ENCODE data around the gene LONP1.
"Not testable (repeated sequence)": the region's sequence is repeated elsewhere in the genome, so short reads cannot be mapped to it uniquely, and the experiment has no call there.

LONP1 gene, protein sequence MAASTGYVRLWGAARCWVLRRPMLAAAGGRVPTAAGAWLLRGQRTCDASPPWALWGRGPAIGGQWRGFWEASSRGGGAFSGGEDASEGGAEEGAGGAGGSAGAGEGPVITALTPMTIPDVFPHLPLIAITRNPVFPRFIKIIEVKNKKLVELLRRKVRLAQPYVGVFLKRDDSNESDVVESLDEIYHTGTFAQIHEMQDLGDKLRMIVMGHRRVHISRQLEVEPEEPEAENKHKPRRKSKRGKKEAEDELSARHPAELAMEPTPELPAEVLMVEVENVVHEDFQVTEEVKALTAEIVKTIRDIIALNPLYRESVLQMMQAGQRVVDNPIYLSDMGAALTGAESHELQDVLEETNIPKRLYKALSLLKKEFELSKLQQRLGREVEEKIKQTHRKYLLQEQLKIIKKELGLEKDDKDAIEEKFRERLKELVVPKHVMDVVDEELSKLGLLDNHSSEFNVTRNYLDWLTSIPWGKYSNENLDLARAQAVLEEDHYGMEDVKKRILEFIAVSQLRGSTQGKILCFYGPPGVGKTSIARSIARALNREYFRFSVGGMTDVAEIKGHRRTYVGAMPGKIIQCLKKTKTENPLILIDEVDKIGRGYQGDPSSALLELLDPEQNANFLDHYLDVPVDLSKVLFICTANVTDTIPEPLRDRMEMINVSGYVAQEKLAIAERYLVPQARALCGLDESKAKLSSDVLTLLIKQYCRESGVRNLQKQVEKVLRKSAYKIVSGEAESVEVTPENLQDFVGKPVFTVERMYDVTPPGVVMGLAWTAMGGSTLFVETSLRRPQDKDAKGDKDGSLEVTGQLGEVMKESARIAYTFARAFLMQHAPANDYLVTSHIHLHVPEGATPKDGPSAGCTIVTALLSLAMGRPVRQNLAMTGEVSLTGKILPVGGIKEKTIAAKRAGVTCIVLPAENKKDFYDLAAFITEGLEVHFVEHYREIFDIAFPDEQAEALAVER

DNA sequence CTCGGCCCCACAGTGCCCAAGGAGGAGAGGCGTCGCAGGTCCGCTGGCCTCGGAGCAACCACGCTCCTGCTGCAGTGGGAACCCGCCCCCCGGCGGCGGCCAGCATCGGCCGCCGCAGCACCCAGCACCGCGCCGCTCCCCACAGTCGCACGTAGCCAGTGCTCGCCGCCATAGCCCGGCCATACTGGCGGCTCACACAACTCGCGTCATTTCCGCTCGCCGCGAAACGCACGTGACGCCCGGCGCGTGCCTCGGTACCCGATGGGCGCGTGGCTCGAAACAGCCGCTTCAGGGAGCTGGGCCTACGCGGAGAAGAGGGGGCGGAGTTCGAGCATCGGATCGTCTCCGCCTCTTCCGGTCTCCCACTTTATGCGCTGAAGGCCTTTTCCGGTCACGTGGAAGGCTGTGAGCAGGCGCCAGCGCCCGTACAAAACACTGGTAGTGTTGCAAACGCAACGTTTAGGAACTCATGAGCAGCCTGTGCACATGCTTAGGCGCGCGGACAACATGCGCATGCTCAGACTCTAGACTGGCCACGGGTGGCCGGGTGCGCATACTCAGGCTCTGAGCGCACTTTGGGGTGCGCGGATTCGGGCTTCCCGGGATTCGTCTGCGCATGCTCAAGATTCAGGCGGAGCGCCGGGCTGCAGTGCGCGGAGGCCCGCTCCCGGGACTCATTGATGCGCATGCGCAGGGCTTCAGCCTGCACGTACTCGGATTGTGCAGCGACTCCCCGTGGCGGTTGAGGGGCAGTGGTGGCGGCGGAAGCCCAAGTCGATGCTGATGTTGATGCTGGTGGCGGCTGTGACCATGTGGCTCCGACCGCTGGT lies at the start of gene LONP1, which contains the start of gene CATSPERD:
Gene LONP1 (minus strand): TSS at position 186 of the 830 bp plus-strand sequence. CDS start 14 bp downstream, at position 172.
Gene CATSPERD (plus strand): TSS at position 677 of the 830 bp plus-strand sequence. CDS start 101 bp downstream, at position 778.
- peak; percentile 100 for DNase-seq

DNA sequence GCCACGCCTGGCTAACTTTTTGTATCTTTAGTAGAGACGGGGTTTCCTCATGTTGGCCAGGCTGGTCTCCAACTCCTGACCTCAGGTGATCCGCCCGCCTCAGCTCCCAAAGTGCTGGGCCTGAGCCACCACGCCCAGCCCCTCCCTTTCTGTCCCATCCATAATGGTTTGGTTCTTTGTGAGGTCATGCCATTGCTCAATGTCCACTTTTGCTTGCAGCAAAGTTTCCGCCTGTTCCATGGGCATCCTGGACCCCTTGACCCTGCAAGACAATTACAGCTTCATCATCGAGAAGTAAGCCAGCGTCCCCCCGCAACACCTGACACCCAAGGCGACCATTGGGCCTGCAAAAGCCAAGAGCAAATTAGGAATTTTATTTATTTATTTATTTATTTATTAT lies 48.0 kb upstream of the LONP1 start:
- no peak for DNase-seq

DNA sequence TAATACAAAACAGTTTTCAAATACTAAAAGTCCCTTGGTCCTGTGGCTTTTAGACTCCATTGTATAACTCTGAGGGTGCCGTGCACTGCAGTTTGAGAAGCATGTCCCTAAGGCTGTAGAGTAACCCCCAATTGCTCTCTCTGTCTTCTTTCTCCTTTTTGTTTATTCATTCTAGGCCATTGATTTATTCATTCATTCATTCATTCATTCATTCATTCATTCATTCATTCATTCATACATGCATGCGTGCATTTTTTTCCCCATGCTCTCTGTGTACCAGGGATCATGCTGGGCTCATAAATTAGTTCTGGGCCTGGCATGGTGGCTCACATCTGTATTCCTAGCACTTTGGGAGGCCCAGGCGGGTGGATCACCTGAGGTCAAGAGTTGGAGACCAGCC lies 45.3 kb upstream of the LONP1 start:
- no peak for DNase-seq

DNA sequence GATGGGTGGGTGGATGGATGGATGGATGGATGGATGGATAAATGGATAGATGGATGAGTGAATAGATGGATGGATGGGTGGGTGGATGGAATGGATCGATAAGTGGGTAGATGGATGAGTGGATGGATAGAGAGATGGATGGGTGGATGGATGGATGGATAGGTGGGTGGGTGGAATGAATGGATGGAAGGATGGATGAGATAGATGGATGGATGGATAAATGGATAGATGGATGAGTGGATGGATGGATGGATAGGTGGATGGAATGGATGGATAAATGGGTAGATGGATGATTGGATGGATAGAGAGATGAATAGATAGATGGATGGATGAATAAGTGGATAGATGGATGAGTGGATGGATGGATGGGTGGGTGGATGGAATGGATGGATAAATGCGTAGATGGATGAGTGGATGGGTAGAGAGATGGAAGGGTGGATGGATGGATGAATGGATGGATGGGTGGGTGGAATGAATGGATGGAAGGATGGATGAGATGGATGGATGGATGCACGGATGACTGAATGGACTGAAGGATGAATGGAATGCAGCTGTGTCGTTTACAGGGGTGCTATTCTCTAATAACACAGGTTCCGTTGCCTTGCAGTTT lies 42.8 kb upstream of the LONP1 start:
- DNase-seq = no peak

DNA sequence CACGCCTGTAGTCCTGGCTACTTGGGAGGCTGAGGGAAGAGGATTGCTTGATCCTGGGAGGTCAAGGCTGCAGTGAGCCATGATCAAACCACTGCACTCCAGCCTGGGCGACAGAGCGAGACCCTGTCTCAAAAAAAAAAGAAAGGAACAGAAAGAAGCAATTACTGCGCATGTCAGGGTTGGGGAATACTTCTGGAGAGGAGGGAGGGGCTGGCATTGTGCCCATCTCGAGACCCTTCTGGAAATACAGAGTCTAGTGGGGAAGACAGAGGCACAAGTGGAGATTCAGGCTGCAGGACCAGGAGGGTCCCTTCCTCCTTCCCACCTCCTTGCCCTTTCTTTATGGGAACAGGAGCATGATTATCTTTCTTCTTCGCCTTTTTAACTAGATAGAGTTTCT lies 33.8 kb upstream of the LONP1 start:
- DNase-seq = no peak

DNA sequence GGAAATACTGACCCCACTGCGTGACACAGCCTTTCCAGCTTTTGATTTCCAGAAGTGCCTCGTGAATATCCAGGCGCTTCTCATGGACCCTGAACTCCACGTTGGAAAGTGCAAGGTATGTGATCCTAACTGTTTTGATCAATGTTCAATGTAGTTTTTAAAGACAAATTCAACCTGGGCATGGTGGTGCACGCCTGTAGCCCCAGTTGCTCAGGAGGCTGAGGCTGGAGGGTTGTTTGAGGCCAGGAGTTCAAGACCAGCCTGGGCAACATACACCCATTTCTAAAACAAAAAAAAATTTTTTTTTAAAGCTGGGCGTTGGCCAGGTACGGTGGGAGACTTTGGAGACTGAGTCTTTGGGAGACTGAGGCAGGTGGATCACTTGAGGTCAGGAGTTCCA lies 31.8 kb upstream of the LONP1 start:
- DNase-seq = no peak

DNA sequence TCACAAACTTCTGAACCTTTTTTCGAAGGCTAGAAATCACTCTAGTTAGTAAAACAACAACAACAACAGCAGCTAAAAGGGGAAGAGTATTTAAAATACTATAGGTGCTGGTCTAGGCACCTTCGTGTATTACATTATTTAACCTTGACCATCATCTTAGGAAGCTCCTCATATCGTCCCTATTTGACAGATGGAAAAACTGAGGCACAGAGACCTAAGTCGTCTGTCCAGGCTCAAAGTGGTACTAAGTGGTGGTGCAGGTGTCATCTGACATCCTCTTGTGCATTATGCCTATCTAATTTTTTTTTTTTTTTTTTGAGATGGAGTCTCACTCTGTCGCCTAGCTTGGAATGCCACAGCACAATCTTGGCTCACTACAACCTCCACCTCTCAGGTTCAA lies 29.6 kb upstream of the LONP1 start:
- no peak for DNase-seq

DNA sequence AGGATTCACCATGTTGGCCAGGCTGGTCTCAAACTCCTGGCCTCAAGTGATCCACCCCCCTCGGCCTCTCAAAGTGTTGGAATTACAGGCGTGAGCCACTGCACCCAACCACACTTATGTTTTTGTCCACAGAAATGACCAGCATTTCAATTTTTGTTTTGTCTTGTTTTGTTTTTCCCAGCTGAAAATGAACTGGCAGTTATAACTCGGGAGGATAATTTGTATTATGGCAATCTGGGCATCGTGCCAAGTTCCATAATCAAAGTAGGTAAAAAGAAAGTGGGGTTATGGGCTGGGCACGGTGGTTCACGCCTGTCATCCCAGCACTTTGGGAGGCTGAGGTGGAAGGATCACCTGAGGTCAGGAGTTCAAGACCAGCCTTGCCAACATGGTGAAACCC lies 29.0 kb upstream of the LONP1 start:
- not testable (repeated sequence) for DNase-seq

DNA sequence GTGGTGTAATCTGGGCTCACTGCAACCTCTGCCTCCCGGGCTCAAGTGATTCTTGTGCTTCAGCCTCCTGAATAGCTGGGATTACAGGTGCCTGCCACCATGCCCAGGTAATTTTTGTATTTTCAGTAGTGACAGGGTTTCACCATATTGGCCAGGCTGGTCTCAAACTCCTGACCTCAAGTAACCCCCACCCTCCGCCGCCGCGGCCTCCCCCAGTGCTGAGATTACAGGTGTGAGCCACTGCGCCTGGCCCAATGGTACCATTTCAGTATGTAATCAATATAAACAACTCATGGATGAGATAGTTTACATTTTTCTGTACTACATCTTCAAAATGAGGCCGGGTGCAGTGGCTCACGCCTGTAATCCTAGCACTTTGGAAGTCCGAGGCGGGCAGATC lies 25.1 kb upstream of the LONP1 start:
- not testable (repeated sequence) for DNase-seq

DNA sequence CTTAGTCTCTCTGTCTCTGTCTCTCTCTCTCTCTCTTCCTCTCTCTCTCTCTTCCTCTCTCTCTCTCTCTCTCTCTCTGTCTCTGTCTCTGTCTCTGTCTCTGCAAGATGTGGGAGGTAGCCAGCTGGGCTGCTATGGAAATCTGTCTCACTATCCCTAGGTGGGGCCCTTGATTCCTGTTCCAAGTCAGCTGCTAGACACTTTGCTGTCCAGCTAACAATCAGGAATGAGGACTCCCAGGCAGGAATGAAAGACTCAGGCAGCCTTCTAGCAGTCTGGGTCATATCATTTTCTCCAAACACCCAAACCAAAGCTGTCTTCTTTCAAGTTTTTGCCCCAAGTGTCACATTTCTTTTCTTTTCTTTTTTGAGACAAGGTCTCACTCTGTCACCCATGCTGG lies 23.7 kb upstream of the LONP1 start:
- no peak for DNase-seq

DNA sequence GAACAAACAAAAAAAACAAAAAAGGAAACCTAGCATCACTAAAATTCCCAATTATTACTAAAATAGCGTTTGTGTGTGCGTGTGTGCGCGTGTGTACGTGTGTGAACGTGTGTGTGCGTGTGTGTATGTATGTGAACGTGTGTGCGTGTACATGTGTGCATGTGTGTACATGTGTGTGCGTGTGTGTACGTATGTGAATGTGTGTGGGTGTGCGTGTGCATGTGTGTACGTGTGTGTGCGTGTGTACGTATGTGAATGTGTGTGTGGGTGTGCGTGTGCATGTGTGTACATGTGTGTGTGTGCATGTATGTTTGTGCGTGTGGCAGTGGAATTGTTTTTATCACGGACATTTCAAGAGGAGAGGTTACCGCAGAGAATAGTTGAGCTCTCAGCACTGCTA lies 22.1 kb upstream of the LONP1 start:
- DNase-seq = no peak

DNA sequence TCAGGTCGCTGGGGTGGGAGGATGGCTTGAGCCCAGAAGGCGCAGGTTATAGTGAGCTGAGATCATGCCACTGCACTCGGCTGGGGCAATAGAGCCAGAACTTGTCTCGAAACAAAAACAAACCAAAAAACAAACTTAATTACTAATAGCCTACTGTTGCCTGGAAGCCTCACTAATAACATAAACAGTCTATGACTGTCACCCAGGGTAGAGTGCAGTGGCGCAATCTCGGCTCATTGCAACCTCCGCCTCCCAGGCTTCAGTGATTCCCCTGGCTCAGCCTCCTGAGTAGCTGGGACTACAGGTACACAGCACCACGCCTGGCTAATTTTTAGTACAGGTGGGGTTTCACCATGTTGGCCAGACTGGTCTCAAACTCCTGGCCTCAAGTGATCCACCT lies 18.5 kb upstream of the LONP1 start:
- no peak for DNase-seq

DNA sequence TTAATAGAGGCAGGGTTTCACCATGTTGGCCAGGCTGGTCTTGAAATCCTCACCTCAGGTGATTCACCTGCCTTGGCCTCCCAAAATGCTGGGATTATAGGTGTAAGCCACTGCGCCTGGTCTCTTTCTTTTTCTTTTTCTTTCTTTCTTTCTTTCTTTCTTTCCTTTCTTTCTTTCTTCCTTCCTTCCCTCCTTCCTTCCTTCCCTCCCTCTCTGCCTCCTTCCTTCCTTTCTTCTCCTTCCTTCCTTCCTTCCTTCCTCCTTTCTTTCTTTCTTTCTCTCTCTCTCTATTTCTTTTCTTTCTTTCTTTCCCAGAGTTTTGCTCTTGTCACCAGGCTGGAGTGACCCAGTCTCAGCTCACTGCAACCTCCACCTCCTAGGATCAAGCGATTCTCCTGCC lies 13.2 kb upstream of the LONP1 start:
- not testable (repeated sequence) for DNase-seq

DNA sequence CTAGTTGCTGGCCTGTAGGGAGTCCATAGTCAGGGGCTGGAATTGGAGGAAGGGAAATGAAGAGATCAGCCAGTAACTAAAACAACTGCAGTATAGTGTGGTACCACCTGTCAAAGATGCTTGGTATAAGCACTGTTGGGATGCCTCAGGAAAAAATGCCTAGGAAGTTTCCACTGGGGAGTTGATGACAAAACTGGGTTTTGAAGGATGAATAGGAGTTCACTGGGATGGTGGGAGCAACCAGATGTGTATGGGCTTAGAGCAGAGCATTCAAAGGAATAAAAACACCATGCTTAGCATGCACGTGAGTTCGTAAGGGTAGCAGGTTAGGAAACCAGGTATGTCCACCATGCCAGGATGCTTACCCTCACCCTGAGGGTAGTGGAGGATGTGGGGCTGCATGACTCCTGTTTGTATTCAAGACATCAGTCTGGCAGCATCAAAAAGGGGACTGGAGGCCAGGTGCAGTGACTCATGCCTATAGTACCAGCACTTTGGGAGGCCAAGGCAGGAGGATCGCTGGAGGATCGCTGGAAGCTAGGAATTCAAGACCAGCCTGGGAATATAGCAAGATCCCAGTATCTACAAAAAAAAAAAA lies 7.6 kb upstream of the LONP1 start:
- DNase-seq = no peak

DNA sequence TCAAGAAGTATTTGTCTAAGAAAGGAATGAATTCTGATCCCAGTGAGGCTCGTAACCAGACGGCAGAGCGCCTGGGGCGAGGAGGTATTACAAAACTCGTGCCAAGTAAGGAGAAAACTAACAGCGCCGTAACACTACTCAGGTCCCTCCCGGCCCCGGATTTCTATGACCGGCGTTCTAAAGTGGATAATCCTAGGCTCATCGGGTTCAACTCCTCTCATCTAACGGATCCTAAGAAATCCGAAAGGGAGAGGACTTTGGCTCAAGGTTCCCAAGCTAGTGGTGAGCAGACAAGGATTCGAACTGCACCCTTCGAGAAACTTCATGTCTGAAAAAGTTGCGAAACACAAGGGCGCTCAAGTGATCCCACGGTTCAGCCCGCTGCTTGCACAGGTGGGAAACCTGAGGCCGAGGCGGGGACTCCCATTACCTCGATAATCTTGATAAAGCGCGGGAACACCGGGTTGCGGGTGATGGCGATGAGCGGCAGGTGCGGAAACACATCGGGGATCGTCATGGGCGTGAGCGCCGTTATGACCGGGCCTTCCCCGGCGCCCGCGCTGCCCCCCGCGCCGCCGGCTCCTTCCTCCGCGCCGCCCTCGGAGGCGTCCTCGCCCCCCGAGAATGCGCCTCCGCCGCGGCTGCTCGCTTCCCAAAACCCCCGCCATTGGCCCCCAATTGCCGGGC lies 529 bp downstream of the LONP1 start:
- DNase-seq = peak; percentile 49

DNA sequence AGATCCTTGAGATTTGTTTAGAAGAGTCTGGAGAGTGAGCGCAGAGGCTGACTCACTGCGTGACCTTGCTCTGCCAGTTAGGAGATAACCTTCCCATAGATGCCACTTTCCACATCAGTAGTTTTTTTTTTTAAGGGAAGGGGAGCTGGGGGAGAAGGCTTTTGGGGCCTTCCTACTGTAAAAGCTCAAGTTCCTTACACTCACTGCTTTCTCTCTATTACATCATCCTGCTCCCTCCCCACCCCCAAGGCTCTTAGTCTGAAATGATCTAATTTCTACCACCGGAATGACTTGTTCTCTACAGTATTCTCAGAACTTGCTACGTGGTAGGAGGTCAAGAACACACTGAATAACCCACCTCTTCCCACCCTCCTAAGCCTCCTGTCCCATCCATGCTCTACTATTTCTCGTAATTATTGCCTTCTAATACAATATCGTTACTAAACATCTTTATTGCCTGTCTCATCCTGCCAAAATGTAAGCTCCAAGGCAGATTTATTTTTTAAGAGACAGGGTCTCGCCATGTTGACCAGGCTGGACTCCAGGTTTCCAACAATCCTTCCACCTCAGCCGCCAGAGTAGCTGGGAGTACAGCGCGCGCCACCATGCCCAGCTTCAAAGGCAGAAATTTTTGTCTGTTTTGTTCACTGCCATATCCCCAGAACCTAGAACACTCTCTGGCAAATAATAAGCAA lies 1.2 kb downstream of the LONP1 start:
- peak; percentile 79 for DNase-seq

DNA sequence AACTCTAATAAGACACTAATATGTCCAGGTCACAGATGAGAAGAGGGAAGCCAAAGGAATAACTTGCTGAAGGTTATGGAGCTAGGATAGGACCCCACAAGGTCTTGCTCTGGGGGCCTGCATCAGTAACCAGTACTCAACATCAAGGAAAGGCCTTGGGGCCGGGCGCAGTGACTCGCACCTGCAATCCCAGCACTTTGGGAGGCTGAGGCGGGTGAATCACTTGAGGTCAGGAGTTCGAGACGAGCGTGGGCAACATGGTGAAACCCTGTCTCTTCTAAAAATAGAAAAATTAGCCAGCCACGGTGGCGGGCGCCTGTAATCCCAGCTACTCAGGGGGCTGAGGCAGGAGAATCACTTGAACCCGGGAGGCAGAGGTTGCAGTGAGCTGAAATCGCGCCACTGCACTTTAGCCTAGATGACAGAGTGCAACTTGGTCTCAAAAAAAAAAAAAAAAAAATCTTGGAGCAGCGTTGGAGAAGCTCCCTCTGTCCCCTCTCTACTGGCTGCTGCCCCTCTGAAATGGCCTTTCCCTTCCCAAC lies 1.8 kb downstream of the LONP1 start:
- DNase-seq = no peak

DNA sequence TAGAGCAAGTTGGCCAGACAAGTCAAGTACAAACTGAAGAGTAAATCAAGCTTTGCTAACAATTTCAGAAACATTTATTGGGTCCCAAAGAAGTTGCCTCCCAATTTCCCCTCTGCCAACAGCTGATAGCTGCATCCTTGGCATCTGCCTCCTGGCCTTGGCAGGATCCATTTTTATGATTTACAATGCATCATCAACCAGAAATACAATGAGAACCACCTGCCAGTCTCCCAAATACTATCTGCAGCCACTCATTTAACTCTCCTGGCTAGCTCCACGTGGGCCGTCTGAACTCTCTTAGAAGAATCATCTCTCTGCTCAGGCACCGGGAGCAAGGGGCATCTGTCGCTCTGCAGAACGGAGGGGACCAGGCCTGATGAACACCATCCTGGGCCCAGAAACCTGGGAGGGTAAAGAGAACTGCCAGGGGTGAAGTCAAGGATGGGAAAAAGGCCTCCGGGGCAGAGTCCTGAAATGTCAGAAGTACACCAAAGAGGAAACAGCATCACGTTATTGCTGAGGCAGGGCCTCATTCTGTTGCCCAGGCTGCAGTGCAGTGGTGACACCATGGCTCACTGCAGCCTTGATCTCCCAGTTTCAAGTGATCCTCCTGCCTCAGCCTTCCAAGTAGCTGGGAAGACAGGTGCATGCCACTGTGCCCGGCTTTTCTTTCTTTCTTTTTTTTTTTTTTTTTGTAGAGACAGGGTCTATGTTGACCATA lies 2.6 kb downstream of the LONP1 start:
- DNase-seq = no peak

DNA sequence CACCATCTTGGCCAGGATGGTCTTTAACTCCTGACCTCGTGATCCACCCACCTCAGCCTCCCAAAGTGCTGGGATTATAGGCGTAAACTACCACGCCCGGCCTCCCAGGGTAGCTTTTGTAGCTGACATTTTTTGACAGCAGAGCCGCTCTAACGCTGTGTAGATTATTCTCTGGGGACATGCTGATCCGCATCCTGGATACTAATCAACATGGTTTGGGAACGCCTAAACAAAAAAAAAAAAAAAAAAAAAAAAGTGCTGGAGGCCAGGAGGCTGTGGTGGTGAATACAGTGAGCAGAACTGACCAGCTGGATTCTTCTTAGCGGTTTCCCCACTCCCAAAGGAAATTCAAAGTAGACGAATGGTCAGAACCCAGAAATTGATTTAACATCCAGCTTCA lies 5.1 kb downstream of the LONP1 start:
- no peak for DNase-seq

DNA sequence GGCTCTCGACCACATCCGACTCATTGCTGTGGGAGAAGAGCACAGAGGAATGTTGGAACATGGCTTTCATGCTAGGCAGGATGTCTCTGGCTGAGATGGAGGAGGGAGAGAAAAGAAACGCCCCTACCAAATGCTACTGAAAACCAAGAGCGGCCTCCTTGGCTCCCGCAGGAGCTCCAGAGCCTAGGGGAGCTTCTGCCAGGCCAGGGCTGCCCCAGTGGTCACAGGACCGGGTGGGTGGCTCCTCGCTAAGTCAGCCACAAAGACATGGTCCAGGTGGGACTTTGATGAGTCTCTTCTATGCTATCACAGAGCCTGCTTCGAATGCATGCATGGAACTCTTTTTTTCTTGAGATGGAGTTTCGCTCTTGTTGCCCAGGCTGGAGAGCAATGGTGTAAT lies 6.7 kb downstream of the LONP1 start:
- DNase-seq = no peak

Measured in hematopoietic multipotent progenitor cell treated with erythropoietin and hydrocortisone succinate and interleukin-3 and kit ligand, for 4 days (in vitro differentiated cells).